8988T (cell line): ENCODE data around the gene C17orf107.

ENCODE experiments used
- DNase-seq: peaks from one replicate; pipeline ENCODE4 v3.0.0; 2011

The C17orf107 gene

GRCh38 chr17:4951486-4951885 is 52.1 kb downstream of the C17orf107 start:
- DNase-seq, result no peak
